ENCODE data around the gene GALNT2.

Gene GALNT2

DNA sequence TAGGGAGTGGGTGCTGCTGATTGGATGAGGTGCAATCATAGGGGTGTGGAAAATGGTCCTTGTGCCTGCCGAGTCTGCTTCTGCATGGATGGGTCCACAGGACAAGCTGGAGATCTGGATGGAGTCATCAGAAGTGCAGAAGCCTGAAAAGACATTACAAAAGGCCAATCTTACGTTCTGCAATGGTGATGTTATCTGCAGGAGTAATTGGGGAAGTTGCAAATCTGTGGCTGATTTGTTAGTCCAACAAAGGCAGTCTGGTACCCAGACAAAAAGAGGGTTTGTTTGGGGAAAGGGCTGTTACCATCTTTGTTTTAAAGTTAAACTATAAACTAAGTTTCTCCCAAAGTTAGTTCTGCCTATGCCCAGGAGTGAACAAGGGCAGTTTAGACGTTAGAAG, 192.6 kb downstream of the GALNT2 start:
- DNase-seq (ENCODE audit: low read depth, low spot score) = no peak

DNA sequence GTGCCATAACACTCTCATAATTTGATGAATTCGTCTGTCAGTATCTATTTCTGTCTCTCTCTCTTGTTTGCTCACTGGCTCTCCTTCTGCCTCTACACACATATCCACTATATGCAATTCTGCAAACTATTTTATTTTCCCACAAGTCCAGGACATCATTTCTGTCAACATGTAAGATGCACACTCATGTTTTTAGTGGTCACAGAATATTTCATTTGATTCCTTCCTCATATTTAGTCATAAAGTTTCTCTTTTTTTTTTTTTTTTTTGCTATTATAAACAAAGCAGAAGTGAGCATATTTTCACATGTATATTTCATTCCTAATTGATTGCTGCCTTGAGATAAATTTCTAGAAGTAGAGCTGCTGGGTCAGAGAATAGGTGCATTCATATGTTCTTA, 193.8 kb downstream of the GALNT2 start:
- DNase-seq (ENCODE audit: low read depth, low spot score) = no peak

DNA sequence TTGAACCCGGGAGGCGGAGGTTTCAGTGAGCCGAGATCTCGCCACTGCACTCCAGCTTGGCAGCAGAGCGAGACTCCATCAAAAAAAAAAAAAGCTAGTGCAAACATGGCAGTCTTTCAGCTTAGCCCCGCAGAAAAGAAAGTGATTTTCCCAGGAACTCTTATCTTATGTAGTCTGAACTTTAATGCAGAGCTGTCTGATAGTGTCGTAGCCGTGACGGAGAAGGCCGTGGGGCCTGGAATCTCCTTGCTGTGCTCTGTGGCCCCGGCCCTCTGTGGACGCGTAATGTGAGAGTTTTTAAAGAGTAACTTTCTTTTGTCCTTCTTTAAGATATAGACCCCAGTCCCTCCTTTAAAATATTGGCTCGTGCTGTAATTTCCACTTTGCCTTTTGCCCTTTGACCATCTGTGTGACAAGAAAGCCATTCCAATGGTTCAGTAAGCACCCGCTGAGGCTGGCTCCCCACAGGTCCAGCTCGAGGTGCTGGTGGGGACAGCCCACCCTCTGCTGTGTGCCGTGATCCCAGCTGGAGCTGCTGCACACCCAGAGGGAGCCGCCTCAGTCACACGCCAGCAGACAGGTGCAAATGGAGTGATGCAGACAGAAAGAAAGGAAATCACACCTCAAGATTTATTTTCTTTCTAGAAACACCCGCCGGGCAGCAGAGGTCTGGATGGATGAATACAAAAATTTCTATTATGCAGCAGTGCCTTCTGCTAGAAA, 195.1 kb downstream of the GALNT2 start:
- no peak for DNase-seq (ENCODE audit: low read depth, low spot score)

DNA sequence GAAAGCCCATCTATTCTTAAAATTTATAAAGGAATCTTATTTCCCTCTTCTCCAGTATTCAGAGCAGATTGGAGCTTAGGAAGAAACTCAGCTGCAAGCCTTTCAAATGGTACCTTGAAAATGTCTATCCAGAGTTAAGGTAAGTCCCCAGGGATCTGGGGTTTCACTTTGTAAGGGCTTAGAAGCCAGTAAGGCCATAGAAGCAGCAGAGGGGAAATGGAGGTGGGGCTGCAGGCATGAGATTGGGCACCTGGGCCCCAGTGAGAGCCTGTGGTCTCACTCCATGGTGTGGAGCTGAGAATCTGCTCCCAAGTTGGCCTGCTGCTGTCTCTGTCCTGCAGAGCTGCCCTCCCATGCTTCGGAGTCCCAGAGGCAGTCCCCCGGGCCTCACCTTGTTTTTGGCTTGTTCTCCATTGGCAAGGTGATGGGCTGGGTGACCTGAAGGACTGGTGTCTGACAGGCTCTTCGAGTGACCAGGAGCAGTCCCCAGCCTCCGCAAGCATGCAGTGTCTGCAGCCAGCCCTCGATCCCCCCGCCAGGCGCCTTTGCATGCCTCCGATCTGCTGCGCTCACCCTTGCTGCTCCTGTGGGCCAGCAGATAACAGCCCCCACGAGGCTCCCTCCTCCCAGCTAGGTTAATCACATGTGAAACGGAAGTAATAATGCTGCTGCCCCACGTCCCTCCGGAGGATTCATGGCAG, 196.0 kb downstream of the GALNT2 start:
- DNase-seq (ENCODE audit: low read depth, low spot score) = no peak

DNA sequence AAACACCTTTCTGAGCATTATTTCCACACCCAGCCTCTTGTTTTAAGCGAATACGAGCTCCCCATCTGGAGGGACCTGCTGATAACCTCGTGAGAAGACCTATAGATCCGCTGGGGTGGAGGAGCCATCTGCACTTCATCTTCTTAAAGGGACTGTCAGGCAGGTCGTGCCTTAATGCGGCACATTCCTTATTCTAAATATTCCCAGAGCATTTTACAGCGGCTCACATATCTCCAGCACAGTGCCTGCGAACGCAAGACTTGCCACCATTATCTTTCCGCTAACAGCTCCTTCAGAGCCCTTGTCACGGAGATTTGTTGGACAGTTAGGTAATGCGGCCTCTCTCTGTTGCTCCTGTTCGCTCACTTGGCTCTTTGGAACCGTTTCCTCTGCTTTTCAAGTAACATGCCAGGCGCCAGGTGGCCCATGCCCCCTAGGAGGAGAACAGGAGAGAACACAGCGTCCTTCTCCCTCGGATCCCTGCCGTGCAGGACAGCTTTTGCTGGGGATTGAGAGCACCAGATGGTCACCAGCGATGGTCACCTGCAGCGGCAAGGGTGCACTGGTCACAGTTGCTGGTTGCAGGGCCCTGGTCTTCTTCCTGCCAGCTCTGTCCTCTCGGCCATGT, 196.6 kb downstream of the GALNT2 start:
- DNase-seq (ENCODE audit: low read depth, low spot score) = no peak

DNA sequence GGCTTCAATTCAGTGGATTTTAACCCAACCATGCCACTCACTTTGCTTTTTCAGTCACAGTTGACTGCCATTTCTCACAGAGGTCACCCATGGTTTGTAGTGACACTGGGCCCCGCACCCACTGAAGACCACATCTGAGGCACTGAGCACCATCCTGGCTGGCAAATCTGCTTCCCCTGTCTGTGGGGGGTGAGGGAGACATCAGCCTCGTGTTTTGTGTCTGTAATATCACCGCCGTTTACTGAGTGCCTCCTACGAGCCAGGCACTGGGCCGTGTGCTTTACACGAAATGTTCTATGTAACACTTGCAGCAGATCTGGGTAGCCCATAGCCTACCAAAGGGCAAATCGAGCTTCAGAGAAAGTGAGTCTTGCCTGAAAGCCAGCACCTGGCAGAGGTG, 197.3 kb downstream of the GALNT2 start:
- DNase-seq (ENCODE audit: low read depth, low spot score) = no peak

DNA sequence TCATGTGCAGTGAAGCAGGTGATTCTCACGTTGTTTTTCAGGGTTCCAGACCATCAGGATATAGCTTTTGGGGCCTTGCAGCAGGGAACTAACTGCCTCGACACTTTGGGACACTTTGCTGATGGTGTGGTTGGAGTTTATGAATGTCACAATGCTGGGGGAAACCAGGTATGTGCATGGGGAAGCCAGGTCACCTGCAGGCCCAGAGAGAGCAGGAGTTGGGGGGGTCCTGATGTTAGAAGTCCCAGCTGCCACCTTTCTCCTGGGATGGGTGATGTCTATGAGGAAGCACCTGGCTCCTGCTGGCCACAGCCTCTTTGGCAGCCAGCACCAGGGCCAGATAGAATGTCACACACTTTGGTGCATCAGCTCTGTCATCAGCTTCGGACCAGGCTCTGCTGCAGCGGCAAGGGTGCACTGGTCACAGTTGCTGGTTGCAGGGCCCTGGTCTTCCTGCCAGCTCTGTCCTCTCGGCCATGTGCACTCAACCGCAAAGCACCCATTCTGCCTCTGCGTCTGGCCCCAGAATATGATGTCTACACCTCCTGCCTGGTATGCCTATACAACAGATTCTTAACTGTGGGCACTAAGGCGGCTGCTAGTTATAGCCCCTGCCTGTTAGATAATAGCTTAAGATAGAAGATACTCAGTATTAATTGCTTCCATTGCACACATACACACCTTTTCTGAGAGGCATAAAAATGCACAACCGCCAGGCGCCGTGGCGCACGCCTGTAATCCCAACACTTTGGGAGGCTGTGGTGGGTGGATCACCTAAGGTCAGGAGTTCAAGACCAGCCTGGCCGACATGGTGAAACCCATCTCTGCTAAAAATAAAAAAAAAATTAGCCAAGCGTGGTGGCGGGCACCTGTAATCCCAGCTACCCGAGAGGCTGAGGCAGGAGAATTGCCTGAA, 198.4 kb downstream of the GALNT2 start:
- no peak for DNase-seq (ENCODE audit: low read depth, low spot score)

DNA sequence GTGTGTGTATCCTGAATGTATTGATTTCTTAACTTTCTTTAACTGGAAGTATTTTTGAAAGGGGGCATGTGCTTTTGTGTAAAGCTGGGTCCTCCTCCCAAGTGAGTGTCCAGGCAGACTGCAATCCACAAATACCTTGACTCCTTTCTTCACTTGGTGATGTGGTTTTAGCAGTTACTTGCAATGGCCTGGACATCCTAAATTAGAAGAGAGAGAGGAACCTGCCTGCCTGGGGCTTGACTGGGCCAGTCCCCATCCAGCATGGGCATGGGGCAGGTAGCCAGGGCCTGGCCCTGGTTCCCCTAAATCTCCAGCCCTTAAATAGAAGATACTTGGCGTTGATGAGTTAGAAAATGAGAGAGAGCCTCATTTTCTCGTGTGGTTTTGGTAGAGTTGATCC, 199.4 kb downstream of the GALNT2 start:
- DNase-seq (ENCODE audit: low read depth, low spot score) = no peak

DNA sequence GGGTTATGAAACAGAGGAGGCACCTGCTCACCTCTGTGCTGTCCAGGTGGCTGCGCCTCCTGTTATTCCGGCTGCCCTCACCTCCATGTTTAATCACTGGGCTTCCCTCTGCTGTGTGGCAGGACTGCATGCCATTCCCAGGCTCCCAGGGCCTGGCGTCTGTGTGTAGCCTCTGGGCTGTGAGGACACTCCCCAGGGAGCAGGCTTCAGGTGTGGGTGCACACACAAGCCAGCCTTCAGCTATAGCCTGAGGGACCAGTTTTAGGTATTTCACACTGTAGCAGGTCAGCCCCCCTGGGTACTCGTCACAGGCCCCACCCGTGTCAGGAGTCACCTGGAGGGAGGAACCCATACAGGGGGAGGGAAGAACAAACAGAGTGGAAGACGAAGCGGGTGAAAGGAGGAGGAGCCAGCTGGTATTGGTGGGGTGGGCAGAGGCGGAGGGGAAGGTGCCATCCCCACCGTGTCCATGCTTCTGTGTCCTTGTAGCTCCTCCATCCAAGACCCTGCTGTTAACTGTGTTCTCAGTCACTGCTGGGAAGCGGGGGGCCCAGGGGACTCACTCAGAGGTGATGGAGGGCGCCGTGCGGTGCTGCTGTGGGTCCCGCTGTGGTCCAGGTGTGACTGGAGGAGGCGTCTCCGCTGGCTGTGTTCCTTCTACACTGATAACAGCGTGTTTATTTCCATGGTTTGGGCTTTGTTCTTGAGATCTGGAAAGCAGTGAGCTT, 200.5 kb downstream of the GALNT2 start:
- DNase-seq (ENCODE audit: low read depth, low spot score) = no peak

DNA sequence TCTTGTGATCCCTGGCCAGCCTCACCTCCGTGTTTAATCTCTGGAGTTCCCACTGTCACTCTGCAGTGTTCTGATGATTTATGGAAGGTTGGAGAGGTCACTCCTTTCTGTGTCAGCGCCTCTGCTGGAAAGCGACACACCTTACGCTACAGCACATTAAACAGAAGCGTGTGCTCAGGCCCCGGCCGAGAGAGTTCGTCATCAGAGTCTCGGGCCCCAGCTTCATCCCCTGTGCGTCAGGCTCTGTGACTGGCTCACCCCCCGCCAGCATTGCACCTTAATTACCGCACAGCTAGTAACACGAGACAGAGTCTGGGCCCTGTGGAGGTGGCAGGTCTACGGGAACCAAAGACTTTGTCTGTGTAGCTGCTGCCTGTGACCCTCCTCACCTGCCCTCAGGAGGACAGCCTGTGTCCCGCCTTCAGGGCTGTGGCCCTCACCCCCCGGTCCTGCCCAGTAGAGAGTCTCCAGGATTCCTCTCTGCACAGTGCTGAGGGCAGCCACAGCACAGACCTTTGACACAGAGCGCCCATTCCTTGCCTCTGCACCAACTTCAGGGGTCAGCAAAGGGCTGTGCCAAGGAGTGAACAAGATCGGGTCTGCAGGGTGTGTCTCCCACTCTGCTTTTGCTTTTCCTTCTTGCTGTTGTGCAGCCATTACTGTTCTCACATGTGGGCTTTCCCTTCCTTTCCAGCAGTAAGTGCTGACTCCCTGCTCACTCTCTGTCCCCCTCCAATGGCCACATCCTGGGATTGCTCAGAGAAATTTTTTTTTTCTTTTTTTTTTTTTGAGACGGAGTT, 201.5 kb downstream of the GALNT2 start:
- DNase-seq (ENCODE audit: low read depth, low spot score) = no peak

DNA sequence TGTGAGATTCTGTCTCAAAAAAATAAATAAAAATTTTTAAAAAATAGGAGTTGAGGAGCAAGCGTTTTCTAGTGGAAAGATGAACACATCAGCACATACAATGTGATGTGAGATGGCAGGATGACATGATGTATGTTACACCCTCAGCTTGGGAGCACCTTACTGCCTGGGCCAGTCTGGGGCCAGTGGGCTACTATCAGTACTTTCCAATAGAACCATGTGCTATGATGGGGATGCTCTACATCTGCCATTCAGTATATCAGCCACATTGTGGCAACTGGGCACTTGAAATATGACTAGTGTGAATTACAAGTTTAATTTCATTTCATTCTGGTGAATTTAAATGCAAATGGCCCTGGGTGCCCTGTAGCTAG, 203.1 kb downstream of the GALNT2 start:
- no peak for DNase-seq (ENCODE audit: low read depth, low spot score)

DNA sequence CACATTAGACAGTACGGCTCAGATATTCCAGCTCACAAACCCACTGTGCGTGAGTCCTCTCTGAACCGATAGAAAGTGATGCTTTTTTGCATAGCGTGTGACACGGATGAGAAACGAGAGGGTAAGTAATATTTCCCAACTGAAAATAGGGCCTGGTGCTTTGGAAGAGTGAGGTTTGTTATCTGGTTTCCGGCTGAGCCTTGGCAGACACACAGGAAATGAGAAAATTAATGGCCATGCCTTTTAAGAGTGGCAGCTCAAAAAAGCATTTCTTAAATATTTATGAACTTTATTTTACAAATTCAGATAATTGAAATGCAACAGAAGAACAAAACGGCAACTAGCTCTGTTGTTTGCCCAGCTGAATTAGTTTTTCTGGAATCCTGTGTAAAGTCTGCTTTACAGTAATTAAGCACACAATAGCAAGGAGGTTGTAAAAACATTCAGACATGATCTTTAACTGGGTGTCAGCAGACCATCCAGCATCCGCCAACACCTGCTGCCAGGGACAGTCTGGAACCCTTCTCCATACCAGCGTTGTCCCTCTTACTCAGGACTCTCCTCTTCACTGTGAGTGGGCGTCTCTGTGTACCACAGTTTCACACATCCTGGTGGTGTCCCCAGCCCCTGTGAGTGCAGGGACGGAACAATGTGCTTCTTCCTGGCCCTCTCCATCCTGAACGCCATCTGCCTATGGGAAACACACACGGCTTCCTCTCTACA, 203.7 kb downstream of the GALNT2 start:
- no peak for DNase-seq (ENCODE audit: low read depth, low spot score)

DNA sequence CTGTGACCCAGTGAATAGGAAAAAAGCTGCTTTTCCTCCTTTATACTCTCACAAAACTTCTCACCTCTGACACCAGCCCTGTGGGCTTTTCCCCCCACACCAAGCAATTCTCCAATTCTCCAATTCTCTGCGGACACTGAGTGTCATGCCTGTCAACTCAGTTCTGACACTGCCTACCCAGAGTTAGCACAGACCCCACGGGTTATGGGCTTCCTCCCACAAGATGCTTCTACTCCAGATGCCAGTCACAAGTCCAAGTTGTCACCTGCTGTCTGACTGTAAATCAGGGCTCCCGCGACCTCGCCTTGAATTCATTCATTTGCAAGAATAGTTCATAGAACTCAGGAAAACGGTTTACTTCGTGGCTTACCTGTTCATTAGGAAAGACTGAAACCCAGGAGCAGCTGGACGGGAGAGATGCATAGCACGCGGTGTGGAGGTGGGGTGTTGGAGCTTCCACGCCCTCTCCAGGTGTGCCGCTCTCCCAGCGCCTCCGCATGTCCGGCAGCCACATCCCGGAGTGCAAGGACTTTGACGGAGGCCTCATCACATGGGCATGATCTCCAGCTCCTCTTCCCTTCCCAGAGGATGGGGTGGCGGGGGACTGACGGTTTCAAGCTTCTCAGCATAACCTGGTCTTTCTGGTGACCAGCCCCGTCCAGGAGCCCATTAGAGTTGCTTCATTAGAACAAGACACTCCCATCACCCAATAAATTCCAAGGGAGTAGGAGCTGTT, 204.4 kb downstream of the GALNT2 start:
- DNase-seq (ENCODE audit: low read depth, low spot score) = no peak

DNA sequence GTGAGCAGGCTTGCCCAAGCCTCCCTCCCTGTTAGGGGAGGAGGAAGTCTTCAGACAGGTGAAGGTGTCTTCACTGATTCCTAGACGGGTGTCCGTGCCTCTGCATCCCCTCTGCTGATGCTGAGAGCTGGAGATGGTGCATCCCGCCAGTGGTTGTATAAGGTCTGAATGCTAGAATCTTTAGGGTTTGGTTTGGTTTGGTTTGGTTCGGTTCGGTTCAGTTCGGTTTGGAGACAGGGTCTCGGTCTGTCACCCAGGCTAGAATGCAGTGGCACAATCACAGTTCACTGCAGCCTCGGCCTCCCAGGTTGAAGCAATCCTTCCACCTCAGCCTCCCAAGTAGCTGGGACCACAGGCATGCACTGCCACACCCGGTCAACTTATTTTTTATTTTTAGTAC, 205.5 kb downstream of the GALNT2 start:
- no peak for DNase-seq (ENCODE audit: low read depth, low spot score)

DNA sequence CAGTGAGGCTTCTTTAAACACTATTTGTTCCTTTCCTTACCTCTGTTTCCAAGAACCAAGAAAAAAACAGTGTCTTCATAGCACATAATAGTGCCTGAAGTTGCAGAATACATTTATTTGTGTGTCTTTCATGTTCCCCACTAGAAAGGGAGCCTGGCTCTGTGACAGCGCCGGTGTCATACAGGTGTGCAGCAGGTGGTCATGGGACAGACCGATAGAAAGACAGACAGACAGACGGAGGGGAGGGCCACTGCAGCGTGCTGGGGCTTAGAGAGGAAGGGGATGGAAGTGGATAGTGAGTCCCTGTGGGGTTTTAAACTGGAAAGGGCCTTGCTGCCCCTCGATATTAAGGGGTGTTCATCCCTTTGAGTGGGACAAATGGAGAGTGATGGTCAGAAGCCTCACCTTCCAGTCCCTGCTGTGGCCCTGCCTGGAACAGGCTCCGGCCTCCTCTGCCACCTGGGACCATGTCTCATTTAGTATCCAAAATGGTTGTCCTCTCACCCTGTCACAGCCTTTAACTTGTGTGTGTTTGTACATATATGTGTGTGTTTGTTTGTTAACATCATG, 206.2 kb downstream of the GALNT2 start:
- DNase-seq (ENCODE audit: low read depth, low spot score) = no peak

DNA sequence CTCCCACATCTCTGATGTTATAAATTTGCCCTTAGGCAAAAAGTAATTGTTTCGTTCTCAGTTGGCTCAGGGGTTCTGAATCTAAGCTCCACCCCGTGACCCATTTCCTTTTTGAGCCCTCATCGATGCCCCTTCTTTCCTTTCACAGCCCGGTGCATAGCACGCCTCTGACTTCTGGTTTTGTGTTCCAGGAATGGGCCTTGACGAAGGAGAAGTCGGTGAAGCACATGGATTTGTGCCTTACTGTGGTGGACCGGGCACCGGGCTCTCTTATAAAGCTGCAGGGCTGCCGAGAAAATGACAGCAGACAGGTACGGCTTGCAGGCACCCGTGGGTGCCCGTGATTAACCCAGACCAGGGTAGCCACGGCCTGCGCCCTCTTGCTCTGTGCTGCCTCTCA, 207.2 kb downstream of the GALNT2 start:
- DNase-seq (ENCODE audit: low read depth, low spot score) = no peak

DNA sequence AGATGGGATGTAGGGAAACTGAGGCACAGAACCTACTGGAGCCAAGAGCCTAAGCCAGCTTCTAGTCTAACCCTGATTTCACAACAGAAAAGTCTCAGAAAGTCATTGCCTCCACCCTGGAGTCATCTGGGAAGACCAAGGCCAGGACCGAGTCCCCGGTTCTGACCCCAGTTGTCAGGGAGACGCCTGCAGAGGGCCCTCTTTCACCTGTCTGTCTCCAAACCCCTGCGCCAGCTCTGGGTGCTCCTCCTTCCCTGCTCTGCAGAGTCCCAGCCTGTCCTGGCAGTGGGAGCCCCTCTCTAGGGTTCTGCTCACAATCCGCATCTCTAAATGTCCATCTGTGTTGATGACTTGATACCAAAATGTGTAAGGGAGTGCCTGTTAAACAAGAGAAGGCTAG, 209.4 kb downstream of the GALNT2 start:
- no peak for DNase-seq (ENCODE audit: low read depth, low spot score)

DNA sequence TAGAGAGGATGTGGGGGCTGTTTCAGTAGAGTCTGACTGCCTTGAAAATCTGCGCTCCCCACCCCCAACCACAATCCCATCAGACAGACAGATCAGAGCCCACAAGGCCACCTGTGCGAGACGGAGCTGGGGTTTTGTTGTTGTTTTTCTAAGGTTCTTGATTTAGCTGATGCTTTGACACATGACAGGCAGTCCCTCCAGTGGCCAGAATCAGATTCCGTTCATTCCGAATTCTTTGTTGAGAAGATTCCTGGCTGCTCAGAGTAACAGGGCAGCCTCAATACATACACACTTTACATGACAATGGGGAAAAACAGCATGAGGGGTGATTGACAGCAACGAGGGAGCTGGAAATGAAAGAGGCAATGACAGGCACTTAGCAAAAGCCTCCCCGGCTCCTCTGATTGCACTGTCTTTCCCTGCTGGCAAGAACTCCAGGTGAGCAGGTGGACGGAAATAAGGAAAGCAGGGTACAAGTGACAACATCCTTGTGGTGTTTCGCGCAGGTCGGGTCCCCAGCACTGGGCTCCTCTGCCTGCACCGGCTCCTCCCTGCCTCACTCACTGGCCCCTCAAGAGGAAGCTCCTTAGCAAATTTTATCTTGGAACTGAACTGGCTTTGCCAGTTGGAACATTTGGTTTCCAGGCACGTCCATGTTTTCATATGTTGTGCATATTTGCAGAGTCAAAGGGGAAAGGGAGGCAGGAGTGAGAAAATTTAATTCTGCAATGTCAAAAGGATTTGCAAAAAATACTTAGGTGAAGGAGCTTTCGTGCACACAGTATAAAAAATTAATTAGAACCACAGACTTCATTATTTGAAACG, 210.4 kb downstream of the GALNT2 start:
- DNase-seq (ENCODE audit: low read depth, low spot score) = peak; percentile 98
